PC-9 (cell line): ENCODE results near the gene ARID5B. TPM values are rescaled to one million over a fixed set of nuclear protein-coding genes. Genes with fewer than 3 reads are reported as not detected.
A peak's percentile ranks its signal among the peaks of the same experiment; 100 is the strongest.

ENCODE experiments used
- BruUV-seq: library from RNA; stranded (reverse); fragments of 400-500 nt; replicated peaks from 2 replicates; lab custom pipeline; 2021; lab: Mats Ljungman, UMichigan
- CTCF ChIA-PET: fragments of 300-600 bp; sonication (Branson Sonifier 250); formaldehyde crosslinking; loops from one replicate; lab custom pipeline; 2022; ENCODE audit warnings: antibody characterized with exemption; lab: Charles Lee
- POLR2A ChIA-PET: fragments of 300-600 bp; sonication (Branson Sonifier 250); formaldehyde crosslinking; loops from one replicate; lab custom pipeline; 2022; ENCODE audit warnings: antibody characterized with exemption; ENCODE audit not compliant: unreplicated experiment; lab: Charles Lee
- DNase-seq, 2 experiments: peaks; one replicate each; pipeline versions ENCODE4 v3.0.0 to v3.0.0-alpha.2; 2015 to 2022; ENCODE audit warnings: mixed read lengths in 1 of 2
- H2AFZ ChIP-seq: fragments of 200-600 bp; sonication (generic); 2 replicates; pipeline ENCODE4 v1.8.1; 2017; ENCODE audit warnings: antibody characterized with exemption
- H3F3A ChIP-seq: fragments of 200-600 bp; sonication (generic); 2 replicates; pipeline ENCODE4 v1.8.1; 2017; ENCODE audit warnings: antibody characterized with exemption, mild to moderate bottlenecking, low read depth; ENCODE audit not compliant: insufficient read depth
- H3K27ac ChIP-seq: fragments of 200-600 bp; sonication (generic); 2 replicates; pipeline ENCODE4 v1.6.1; 2016; ENCODE audit warnings: mixed run types
- H3K27me3 ChIP-seq: fragments of 200-600 bp; sonication (generic); 2 replicates; pipeline ENCODE4 v1.6.1; 2016; ENCODE audit warnings: low read depth, mixed run types; ENCODE audit not compliant: insufficient read depth
- H3K36me3 ChIP-seq: fragments of 200-600 bp; sonication (generic); 2 replicates; pipeline ENCODE4 v1.6.1; 2016; ENCODE audit warnings: low read depth, mixed run types
- H3K4me1 ChIP-seq: fragments of 200-600 bp; sonication (generic); replicated peaks from 2 replicates; pipeline ENCODE4 v1.6.1; 2016; ENCODE audit warnings: mixed run types; ENCODE audit not compliant: insufficient read depth
- H3K4me2 ChIP-seq: fragments of 200-600 bp; sonication (generic); 2 replicates; pipeline ENCODE4 v1.6.1; 2017; ENCODE audit warnings: mixed run types
- H3K4me3 ChIP-seq: fragments of 200-600 bp; sonication (generic); 2 replicates; pipeline ENCODE4 v1.6.1; 2016; ENCODE audit warnings: mixed run types
- H3K79me2 ChIP-seq: fragments of 200-600 bp; sonication (generic); 2 replicates; pipeline ENCODE4 v1.6.1; 2017; ENCODE audit warnings: low read depth, mixed run types
- H3K9me2 ChIP-seq: fragments of 200-600 bp; sonication (generic); 2 replicates; pipeline ENCODE4 v1.8.1; 2017; ENCODE audit warnings: mild to moderate bottlenecking; ENCODE audit not compliant: insufficient read depth
- H3K9me3 ChIP-seq: fragments of 200-600 bp; sonication (generic); 2 replicates; pipeline ENCODE4 v1.8.1; 2016; ENCODE audit warnings: low read depth; ENCODE audit not compliant: insufficient read depth
- H4K20me1 ChIP-seq: fragments of 200-600 bp; sonication (generic); 2 replicates; pipeline ENCODE4 v1.8.1; 2017; ENCODE audit not compliant: insufficient read depth
- EZH2 ChIP-seq: fragments of 200-600 bp; sonication (generic); IDR thresholded peaks from 2 replicates; pipeline ENCODE4 v1.8.0; 2017; ENCODE audit warnings: antibody characterized with exemption, low read depth
- intact Hi-C: fragments of 100-400 bp; cut with micrococcal nuclease; formaldehyde crosslinking; loops from one replicate; pipeline ENCODE4 v1.10.0; 2022; ENCODE audit not compliant: unreplicated experiment
- total RNA-seq: library from RNA; stranded (reverse); gene quantifications from 2 replicates; pipeline ENCODE4 v1.2.3, GENCODE V29; 2021
- TF ChIP-seq, protein P1 (sequence below): fragments of 200-600 bp; sonication (generic); conservative IDR thresholded peaks from 2 replicates; pipeline ENCODE4 v1.6.1; 2017; ENCODE audit warnings: mixed run types, antibody characterized with exemption, mild to moderate bottlenecking, moderate library complexity

The ARID5B gene
- total RNA-seq, 1 experiment from 2014 or later = 7.4 TPM

DNA sequence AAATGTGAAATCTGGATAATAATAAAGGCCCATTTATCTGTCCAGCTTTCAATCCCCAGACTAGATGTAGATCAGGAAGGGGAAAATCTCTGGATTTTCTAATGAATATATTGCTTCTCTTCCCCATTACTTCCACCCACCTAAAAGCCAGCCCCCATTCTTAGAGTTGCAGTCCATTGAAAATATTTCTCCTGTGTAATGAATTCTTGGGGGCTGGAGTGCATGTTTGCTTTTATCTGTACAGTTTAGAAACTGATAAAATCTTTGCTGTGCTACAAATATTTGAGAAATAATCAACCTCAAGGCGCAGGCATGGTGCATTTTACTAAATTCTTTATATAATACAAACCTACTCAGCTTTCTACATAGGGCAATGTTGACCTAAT is 180.8 kb downstream of the ARID5B start:
- H3K4me3 ChIP-seq = no peak overlapping the region
- CTCF ChIA-PET = interaction anchor here (0.6 to 1.1 kb wide), 2 partner anchors 25 to 163 kb away, joined by 3 read pairs; no protein-coding TSS in a partner anchor
- intact Hi-C loops = no loop called here
- H3K4me2 ChIP-seq = no peak overlapping the region
- peak overlapping the region; percentile 41; the same call in 1 of the 2 replicates for H3K27ac ChIP-seq
- H3K4me1 ChIP-seq = peaks cover 52% of the 10 kb centered on the region
- no TSS peak for BruUV-seq
- H3K79me2 ChIP-seq = no peaks in the 10 kb centered on the region
- H3K9me2 ChIP-seq = no peaks in the 10 kb centered on the region
- H3K27me3 ChIP-seq = no peaks in the 10 kb centered on the region
- no peak for TF ChIP-seq EZH2
- TF ChIP-seq, protein P1, sequence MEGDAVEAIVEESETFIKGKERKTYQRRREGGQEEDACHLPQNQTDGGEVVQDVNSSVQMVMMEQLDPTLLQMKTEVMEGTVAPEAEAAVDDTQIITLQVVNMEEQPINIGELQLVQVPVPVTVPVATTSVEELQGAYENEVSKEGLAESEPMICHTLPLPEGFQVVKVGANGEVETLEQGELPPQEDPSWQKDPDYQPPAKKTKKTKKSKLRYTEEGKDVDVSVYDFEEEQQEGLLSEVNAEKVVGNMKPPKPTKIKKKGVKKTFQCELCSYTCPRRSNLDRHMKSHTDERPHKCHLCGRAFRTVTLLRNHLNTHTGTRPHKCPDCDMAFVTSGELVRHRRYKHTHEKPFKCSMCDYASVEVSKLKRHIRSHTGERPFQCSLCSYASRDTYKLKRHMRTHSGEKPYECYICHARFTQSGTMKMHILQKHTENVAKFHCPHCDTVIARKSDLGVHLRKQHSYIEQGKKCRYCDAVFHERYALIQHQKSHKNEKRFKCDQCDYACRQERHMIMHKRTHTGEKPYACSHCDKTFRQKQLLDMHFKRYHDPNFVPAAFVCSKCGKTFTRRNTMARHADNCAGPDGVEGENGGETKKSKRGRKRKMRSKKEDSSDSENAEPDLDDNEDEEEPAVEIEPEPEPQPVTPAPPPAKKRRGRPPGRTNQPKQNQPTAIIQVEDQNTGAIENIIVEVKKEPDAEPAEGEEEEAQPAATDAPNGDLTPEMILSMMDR = no peak
- H3K9me3 ChIP-seq = no peaks in the 10 kb centered on the region; the same call in 1 of the 2 replicates
- no peaks in the 10 kb centered on the region for H3K36me3 ChIP-seq
- no peaks in the 10 kb centered on the region for H4K20me1 ChIP-seq
- DNase-seq = peak in 1 of 2 experiments; percentile 30
- H3F3A ChIP-seq = peaks cover 10% of the 10 kb centered on the region
- POLR2A ChIA-PET = interaction anchor here (0.5 kb wide), 1 partner anchor 12 kb away, joined by 5 read pairs; no protein-coding TSS in a partner anchor
- H2AFZ ChIP-seq = no peak overlapping the region

DNA sequence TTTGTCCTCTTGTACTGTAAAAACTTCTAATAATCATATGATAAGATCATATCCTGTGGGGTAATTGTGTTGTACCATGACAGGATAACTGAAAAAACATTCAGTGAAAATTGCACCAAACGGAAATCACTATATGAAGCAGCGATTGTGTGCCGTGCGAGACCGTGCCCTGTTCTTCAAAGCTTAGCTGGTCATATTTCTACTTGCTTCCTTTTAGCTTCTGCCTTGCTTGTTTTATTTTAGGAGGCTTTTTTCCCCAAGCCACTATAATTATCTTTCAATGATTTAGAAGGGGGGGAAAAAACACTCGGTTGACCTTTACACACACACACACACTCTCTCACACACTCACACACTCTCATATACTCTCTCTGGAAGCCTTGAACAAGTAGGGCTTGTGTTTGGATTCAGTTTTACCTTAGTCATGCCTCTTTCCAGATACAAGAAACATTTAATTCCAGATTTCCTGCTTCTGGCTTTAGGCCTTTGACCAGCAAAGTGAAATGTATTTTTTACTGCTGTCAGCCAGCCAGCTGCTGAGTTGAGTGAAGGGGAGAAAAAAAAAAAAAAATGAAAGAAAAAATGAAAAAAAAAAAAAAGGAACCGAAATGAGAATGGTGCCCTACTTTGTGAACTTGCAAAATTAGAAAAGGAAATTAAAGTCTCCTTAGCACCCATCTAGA is 181.4 kb downstream of the ARID5B start:
- H3F3A ChIP-seq = peaks cover 4% of the 10 kb centered on the region; the same call in 1 of the 2 replicates
- no peak overlapping the region for H3K4me3 ChIP-seq
- peak in 1 of 2 experiments; percentile 35 for DNase-seq
- no peaks in the 10 kb centered on the region for H3K79me2 ChIP-seq
- intact Hi-C loops = no loop called here
- H3K27me3 ChIP-seq = no peaks in the 10 kb centered on the region
- BruUV-seq = no TSS peak
- H3K9me2 ChIP-seq = no peaks in the 10 kb centered on the region
- CTCF ChIA-PET = interaction anchor here (0.6 to 1.1 kb wide), 3 partner anchors 25 to 809 kb away, joined by 3 to 5 read pairs (median 3); no protein-coding TSS in a partner anchor
- POLR2A ChIA-PET = interaction anchor here (0.5 kb wide), 1 partner anchor 11 kb away, joined by 5 read pairs; no protein-coding TSS in a partner anchor
- no peaks in the 10 kb centered on the region; the same call in 1 of the 2 replicates for H3K9me3 ChIP-seq
- H3K4me2 ChIP-seq = peak overlapping the region; percentile 5; the same call in 1 of the 2 replicates
- H4K20me1 ChIP-seq = no peaks in the 10 kb centered on the region
- TF ChIP-seq, protein P1 = no peak
- TF ChIP-seq EZH2 = no peak
- peaks cover 46% of the 10 kb centered on the region for H3K4me1 ChIP-seq
- H3K36me3 ChIP-seq = no peaks in the 10 kb centered on the region
- no peak overlapping the region; the same call in 1 of the 2 replicates for H2AFZ ChIP-seq
- H3K27ac ChIP-seq = peak overlapping the region; percentile 41

DNA sequence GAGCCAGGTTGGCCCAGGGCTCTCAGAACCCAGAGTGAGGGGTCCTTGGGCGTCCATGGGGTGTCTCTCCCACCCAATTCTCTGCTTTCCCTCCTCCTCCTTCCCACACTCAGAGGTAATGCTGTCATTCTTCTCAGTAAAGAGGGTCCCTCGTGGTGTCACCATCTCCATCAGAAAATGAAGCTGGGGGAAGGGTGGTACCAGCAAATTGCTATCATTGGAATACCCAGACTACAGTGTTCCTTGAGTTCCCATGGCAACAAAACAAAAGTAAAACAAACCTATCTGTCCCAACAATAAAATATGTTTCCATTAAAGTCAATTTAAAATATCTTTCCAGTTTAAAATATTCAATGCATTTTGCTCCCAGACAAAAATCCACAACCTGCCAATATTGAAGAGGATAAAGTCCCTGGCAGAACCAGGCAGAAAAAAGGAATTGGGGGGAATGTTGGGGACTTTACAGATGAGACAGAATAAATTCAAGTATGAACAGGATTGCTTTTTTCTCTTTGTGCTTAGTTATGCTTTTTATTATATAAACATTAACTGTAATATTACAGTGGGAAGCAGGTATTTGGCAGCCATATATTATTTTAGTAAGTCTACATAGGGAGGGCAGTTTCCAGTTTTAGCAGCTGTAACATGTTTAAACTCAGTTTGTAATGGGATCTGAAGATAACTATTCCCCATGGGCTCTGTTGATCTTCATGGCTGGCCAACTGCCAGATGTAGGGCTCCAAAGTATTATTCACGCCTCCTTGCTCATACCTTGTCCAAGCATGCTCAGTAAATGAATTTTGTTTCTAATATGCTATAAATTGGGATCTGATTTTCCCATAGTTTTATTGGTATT is 182.1 kb downstream of the ARID5B start:
- Histone ChIP-seq H3K4me2 (peak overlapping the region; percentile 5; the same call in 1 of the 2 replicates), H3K27ac (peak overlapping the region; percentile 41; the same call in 1 of the 2 replicates), H3K27me3 (no peaks in the 10 kb centered on the region), H3K9me3 (no peaks in the 10 kb centered on the region; the same call in 1 of the 2 replicates), H3K79me2 (no peaks in the 10 kb centered on the region), H2AFZ (no peak overlapping the region), H3F3A (no peaks in the 10 kb centered on the region), H3K4me1 (peaks cover 43% of the 10 kb centered on the region), H3K36me3 (no peaks in the 10 kb centered on the region), H4K20me1 (no peaks in the 10 kb centered on the region), H3K4me3 (no peak overlapping the region), H3K9me2 (0 out of 2 replicates have a peak, but pooled peaks cover 2% of the 10 kb centered on the region)
- intact Hi-C loops = no loop called here
- peak; percentile 38 to 53 for DNase-seq
- no TSS peak for BruUV-seq
- CTCF ChIA-PET = interaction anchor here (0.7 to 1.1 kb wide), 2 partner anchors 24 to 810 kb away, joined by 3 to 5 read pairs; no protein-coding TSS in a partner anchor
- POLR2A ChIA-PET = interaction anchor here (0.5 kb wide), 1 partner anchor 34 kb away, joined by 3 read pairs; no protein-coding TSS in a partner anchor
- TF ChIP-seq, protein P1 = no peak
- TF ChIP-seq EZH2 = no peak
